ENCODE results near the gene GRAMD4. TPM values are rescaled to one million over a fixed set of nuclear protein-coding genes. Genes with fewer than 3 reads are reported as not detected.

Gene GRAMD4
- total and polyA plus RNA-seq, 2 donors (not counting 1 experiment from before 2014, with no cell fraction given) = 17.0 to 88.1 TPM

- no peaks in the 10 kb centered on the region for H3K9me3 Mint-ChIP-seq (ENCODE audit: insufficient read depth)
- POLR2A ChIA-PET = interaction anchor here (0.7 kb wide), 1 partner anchor 126 kb away, joined by 3 read pairs; no protein-coding TSS in a partner anchor
- intact Hi-C loops (cut with micrococcal nuclease) = no loop called here
- Histone ChIP-seq H3K9me3 (ENCODE audit: control extremely low read depth in 1 of 3, control insufficient read depth in 2 of 3, insufficient read depth in 1 of 3, low read length in 2 of 3) (no peaks in the 10 kb centered on the region), H3K79me2 (ENCODE audit: control insufficient read depth, insufficient read depth, low read length) (peaks cover 71% of the 10 kb centered on the region), H3K9ac (ENCODE audit: low read length) (no peak overlapping the region), H3K36me3 (replicated peaks in 1 of 2; ENCODE audit: control extremely low read depth in 1 of 2, control insufficient read depth in 1 of 2, extremely low read depth in 1 of 2, insufficient read depth in 2 of 2, low read length in 1 of 2) (peaks cover 0 to 13% of the 10 kb centered on the region in 2 experiments), H4K20me1 (ENCODE audit: control insufficient read depth, insufficient read depth, low read length, poor library complexity, severe bottlenecking) (peaks cover 98% of the 10 kb centered on the region), H3K27ac (ENCODE audit: low read length in 2 of 2) (no peak overlapping the region), H2AFZ (ENCODE audit: insufficient read depth, low read depth, low read length, poor library complexity, severe bottlenecking) (no peak overlapping the region), H3K4me1 (ENCODE audit: control insufficient read depth in 2 of 2, insufficient read depth in 2 of 2, low read length in 2 of 2) (peaks cover 11 to 26% of the 10 kb centered on the region in 2 donors), H3K4me2 (replicated peaks; ENCODE audit: low read depth, low read length, poor library complexity, severe bottlenecking) (no peak overlapping the region), H3K4me3 (ENCODE audit: control extremely low read depth in 1 of 5, extremely low read depth in 1 of 5, insufficient read depth in 1 of 5, low read depth in 2 of 5, low read length in 4 of 5) (no peak overlapping the region), H3K27me3 (replicated peaks in 1 of 4; ENCODE audit: control extremely low read depth in 1 of 4, control insufficient read depth in 3 of 4, insufficient read depth in 4 of 4, low read length in 3 of 4) (no peaks in the 10 kb centered on the region)
- TF ChIP-seq, protein P1, sequence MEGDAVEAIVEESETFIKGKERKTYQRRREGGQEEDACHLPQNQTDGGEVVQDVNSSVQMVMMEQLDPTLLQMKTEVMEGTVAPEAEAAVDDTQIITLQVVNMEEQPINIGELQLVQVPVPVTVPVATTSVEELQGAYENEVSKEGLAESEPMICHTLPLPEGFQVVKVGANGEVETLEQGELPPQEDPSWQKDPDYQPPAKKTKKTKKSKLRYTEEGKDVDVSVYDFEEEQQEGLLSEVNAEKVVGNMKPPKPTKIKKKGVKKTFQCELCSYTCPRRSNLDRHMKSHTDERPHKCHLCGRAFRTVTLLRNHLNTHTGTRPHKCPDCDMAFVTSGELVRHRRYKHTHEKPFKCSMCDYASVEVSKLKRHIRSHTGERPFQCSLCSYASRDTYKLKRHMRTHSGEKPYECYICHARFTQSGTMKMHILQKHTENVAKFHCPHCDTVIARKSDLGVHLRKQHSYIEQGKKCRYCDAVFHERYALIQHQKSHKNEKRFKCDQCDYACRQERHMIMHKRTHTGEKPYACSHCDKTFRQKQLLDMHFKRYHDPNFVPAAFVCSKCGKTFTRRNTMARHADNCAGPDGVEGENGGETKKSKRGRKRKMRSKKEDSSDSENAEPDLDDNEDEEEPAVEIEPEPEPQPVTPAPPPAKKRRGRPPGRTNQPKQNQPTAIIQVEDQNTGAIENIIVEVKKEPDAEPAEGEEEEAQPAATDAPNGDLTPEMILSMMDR (IDR thresholded peaks at IDR 0.05) = no peak
- no peak for TF ChIP-seq EZH2 (IDR thresholded peaks at IDR 0.05; ENCODE audit: borderline replicate concordance, insufficient read depth, low read depth, low read length, poor library complexity, severe bottlenecking)
- WGBS (ENCODE audit: insufficient coverage) = 90% methylated on average over 14 of the region's 14 CpGs
- DNase-seq (no peak), ATAC-seq (ENCODE audit: low read depth) (no peak)
- H3K4me1 Mint-ChIP-seq = peaks cover 37% of the 10 kb centered on the region
- CTCF ChIA-PET = no interaction called here
- H3K27me3 Mint-ChIP-seq = no peaks in the 10 kb centered on the region
- H3K4me3 Mint-ChIP-seq = no peak overlapping the region
- no peak overlapping the region for H3K27ac Mint-ChIP-seq
Observed at GRCh38 chr22:46654927-46655595, 34.9 kb downstream of the GRAMD4 start.

GRCh38 chr22:46655861-46656608, 35.8 kb downstream of the GRAMD4 start:
- no peak overlapping the region for H3K27ac ChIP-seq (ENCODE audit: low read length in 2 of 2)
- H4K20me1 ChIP-seq (ENCODE audit: control insufficient read depth, insufficient read depth, low read length, poor library complexity, severe bottlenecking) = peaks cover 94% of the 10 kb centered on the region
- no peak overlapping the region for H2AFZ ChIP-seq (ENCODE audit: insufficient read depth, low read depth, low read length, poor library complexity, severe bottlenecking)
- no peak overlapping the region for H3K9ac ChIP-seq (ENCODE audit: low read length)
- WGBS (ENCODE audit: insufficient coverage) = 98% methylated on average over 26 of the region's 26 CpGs
- intact Hi-C loops (cut with micrococcal nuclease) = no loop called here
- peaks cover 64% of the 10 kb centered on the region for H3K79me2 ChIP-seq (ENCODE audit: control insufficient read depth, insufficient read depth, low read length)
- ATAC-seq (ENCODE audit: low read depth) (no peak), DNase-seq (no peak)
- H3K4me3 ChIP-seq (ENCODE audit: control extremely low read depth in 1 of 5, extremely low read depth in 1 of 5, insufficient read depth in 1 of 5, low read depth in 2 of 5, low read length in 4 of 5) = no peak overlapping the region
- H3K4me1 ChIP-seq (ENCODE audit: control insufficient read depth in 2 of 2, insufficient read depth in 2 of 2, low read length in 2 of 2) = peaks cover 10 to 22% of the 10 kb centered on the region in 2 donors
- Mint-ChIP-seq H3K27me3 (no peaks in the 10 kb centered on the region), H3K4me1 (peaks cover 30% of the 10 kb centered on the region), H3K4me3 (no peak overlapping the region), H3K9me3 (ENCODE audit: insufficient read depth) (no peaks in the 10 kb centered on the region), H3K27ac (no peak overlapping the region)
- TF ChIP-seq, protein P1 (IDR thresholded peaks at IDR 0.05) = no peak
- no peak for TF ChIP-seq EZH2 (IDR thresholded peaks at IDR 0.05; ENCODE audit: borderline replicate concordance, insufficient read depth, low read depth, low read length, poor library complexity, severe bottlenecking)
- no peak overlapping the region for H3K4me2 ChIP-seq (replicated peaks; ENCODE audit: low read depth, low read length, poor library complexity, severe bottlenecking)
- no peaks in the 10 kb centered on the region for H3K27me3 ChIP-seq (replicated peaks in 1 of 4; ENCODE audit: control extremely low read depth in 1 of 4, control insufficient read depth in 3 of 4, insufficient read depth in 4 of 4, low read length in 3 of 4)
- no peaks in the 10 kb centered on the region for H3K9me3 ChIP-seq (ENCODE audit: control extremely low read depth in 1 of 3, control insufficient read depth in 2 of 3, insufficient read depth in 1 of 3, low read length in 2 of 3)
- H3K36me3 ChIP-seq (replicated peaks in 1 of 2; ENCODE audit: control extremely low read depth in 1 of 2, control insufficient read depth in 1 of 2, extremely low read depth in 1 of 2, insufficient read depth in 2 of 2, low read length in 1 of 2) = peaks cover 0 to 21% of the 10 kb centered on the region in 2 experiments
- ChIA-PET POLR2A (interaction anchor here (0.7 kb wide), 1 partner anchor 125 kb away, joined by 3 read pairs; no protein-coding TSS in a partner anchor), CTCF (no interaction called here)

All from B cell (primary cell).